OCI-LY1 (cell line): Measurements from ENCODE around the gene CAVIN1.

ENCODE experiments used
- CTCF ChIP-seq: fragments of 200-600 bp; sonication (generic), shearing (Covaris generic); IDR thresholded peaks from 2 replicates; pipeline ENCODE4 v1.5.1; 2017; ENCODE audit warnings: mild to moderate bottlenecking, antibody characterized with exemption, low read length, moderate library complexity, mixed read lengths
- EZH2 ChIP-seq: fragments of 200-600 bp; sonication (generic), shearing (Covaris generic); IDR thresholded peaks from 2 replicates; pipeline ENCODE4 v1.8.0; 2017; ENCODE audit warnings: borderline replicate concordance, mixed run types, mild to moderate bottlenecking, antibody characterized with exemption, low read length, moderate library complexity, mixed read lengths

GRCh38 chr17:42399121-42399520 is 23.9 kb downstream of the CAVIN1 start:
- TF ChIP-seq CTCF (no peak), EZH2 (no peak)
